Measurements from ENCODE around the gene SUSD3.

The SUSD3 gene

GRCh38 chr9:93085676-93086075, 27.2 kb downstream of the SUSD3 start:
- Histone ChIP-seq H4K20me1 (ENCODE audit: control insufficient read depth, insufficient read depth, low read depth, low read length) (no peaks in the 10 kb centered on the region), H3K9me3 (ENCODE audit: control insufficient read depth, insufficient read depth, low read length) (no peaks in the 10 kb centered on the region), H3K4me3 (ENCODE audit: low read length) (no peak overlapping the region), H3F3A (ENCODE audit: control insufficient read depth, insufficient read depth) (peaks cover 5% of the 10 kb centered on the region; the same call in 1 of the 2 replicates), H3K4me1 (ENCODE audit: control insufficient read depth, low read length) (peaks cover 6% of the 10 kb centered on the region), H3K4me2 (ENCODE audit: low read length) (no peak overlapping the region), H3K27me3 (ENCODE audit: control insufficient read depth, low read length) (no peaks in the 10 kb centered on the region), H3K79me2 (ENCODE audit: control insufficient read depth, low read length) (no peaks in the 10 kb centered on the region), H3K36me3 (ENCODE audit: control insufficient read depth, low read length) (peaks cover 50% of the 10 kb centered on the region), H3K9me2 (replicated peaks; ENCODE audit: control insufficient read depth, low read length) (no peaks in the 10 kb centered on the region), H3K27ac (ENCODE audit: low read depth, low read length) (no peak overlapping the region)
- TF ChIP-seq CTCF (IDR thresholded peaks at IDR 0.05; ENCODE audit: low read depth, low read length, poor library complexity, severe bottlenecking): no peak
- no peak for TF ChIP-seq EZH2phosphoT487 (IDR thresholded peaks at IDR 0.05; ENCODE audit: borderline replicate concordance, low read length)

- Histone ChIP-seq H3K4me2 (ENCODE audit: low read length) (no peak overlapping the region), H3F3A (ENCODE audit: control insufficient read depth, insufficient read depth) (peaks cover 5% of the 10 kb centered on the region; the same call in 1 of the 2 replicates), H3K79me2 (ENCODE audit: control insufficient read depth, low read length) (no peaks in the 10 kb centered on the region), H3K9me3 (ENCODE audit: control insufficient read depth, insufficient read depth, low read length) (no peaks in the 10 kb centered on the region), H3K4me3 (ENCODE audit: low read length) (no peak overlapping the region), H3K4me1 (ENCODE audit: control insufficient read depth, low read length) (peaks cover 15% of the 10 kb centered on the region), H3K36me3 (ENCODE audit: control insufficient read depth, low read length) (peaks cover 40% of the 10 kb centered on the region), H3K27ac (ENCODE audit: low read depth, low read length) (no peak overlapping the region), H3K27me3 (ENCODE audit: control insufficient read depth, low read length) (no peaks in the 10 kb centered on the region), H4K20me1 (ENCODE audit: control insufficient read depth, insufficient read depth, low read depth, low read length) (no peaks in the 10 kb centered on the region), H3K9me2 (replicated peaks; ENCODE audit: control insufficient read depth, low read length) (no peaks in the 10 kb centered on the region)
- TF ChIP-seq EZH2phosphoT487 (IDR thresholded peaks at IDR 0.05; ENCODE audit: borderline replicate concordance, low read length): no peak
- no peak for TF ChIP-seq CTCF (IDR thresholded peaks at IDR 0.05; ENCODE audit: low read depth, low read length, poor library complexity, severe bottlenecking)
Observed at GRCh38 chr9:93086447-93087224, 28.1 kb downstream of the SUSD3 start.

GRCh38 chr9:93087971-93088655, 29.6 kb downstream of the SUSD3 start:
- no peak overlapping the region for H3K4me3 ChIP-seq (ENCODE audit: low read length)
- H3K9me3 ChIP-seq (ENCODE audit: control insufficient read depth, insufficient read depth, low read length): no peaks in the 10 kb centered on the region
- H3K4me2 ChIP-seq (ENCODE audit: low read length): no peak overlapping the region
- H3K9me2 ChIP-seq (replicated peaks; ENCODE audit: control insufficient read depth, low read length): no peaks in the 10 kb centered on the region
- H3F3A ChIP-seq (ENCODE audit: control insufficient read depth, insufficient read depth): peaks cover 5% of the 10 kb centered on the region; the same call in 1 of the 2 replicates
- no peaks in the 10 kb centered on the region for H4K20me1 ChIP-seq (ENCODE audit: control insufficient read depth, insufficient read depth, low read depth, low read length)
- H3K36me3 ChIP-seq (ENCODE audit: control insufficient read depth, low read length): peaks cover 31% of the 10 kb centered on the region
- no peak for TF ChIP-seq EZH2phosphoT487 (IDR thresholded peaks at IDR 0.05; ENCODE audit: borderline replicate concordance, low read length)
- TF ChIP-seq CTCF (IDR thresholded peaks at IDR 0.05; ENCODE audit: low read depth, low read length, poor library complexity, severe bottlenecking): no peak
- no peaks in the 10 kb centered on the region for H3K27me3 ChIP-seq (ENCODE audit: control insufficient read depth, low read length)
- no peak overlapping the region for H3K27ac ChIP-seq (ENCODE audit: low read depth, low read length)
- peaks cover 30% of the 10 kb centered on the region for H3K4me1 ChIP-seq (ENCODE audit: control insufficient read depth, low read length)
- no peaks in the 10 kb centered on the region for H3K79me2 ChIP-seq (ENCODE audit: control insufficient read depth, low read length)
